ENCODE data around the gene PPP2R3C. TPM values are rescaled to one million over a fixed set of nuclear protein-coding genes. Genes with fewer than 3 reads are reported as not detected.
"Not testable (repeated sequence)": the region's sequence is repeated elsewhere in the genome, so short reads cannot be mapped to it uniquely, and the experiment has no call there.

The PPP2R3C gene
- total RNA-seq, 4 donors from 2014 or later: 15.1 to 31.0 (median 24.9) TPM

- H3K27me3 ChIP-seq: no peaks in the 10 kb centered on the region
- H3K36me3 ChIP-seq: no peaks in the 10 kb centered on the region
- no peak for DNase-seq
- peaks cover 5% of the 10 kb centered on the region in 2 donors for H3K4me1 ChIP-seq
- H3K9me3 ChIP-seq: no peaks in the 10 kb centered on the region
- no peak overlapping the region for H3K27ac ChIP-seq
- intact Hi-C loops (cut with DNase I): loop anchor here (5.0 kb wide), 1 partner anchor 80 kb away; the partner anchor contains the start of genes PPP2R3C and PRORP
- H3K4me3 ChIP-seq (replicated peaks in 1 of 3): no peak overlapping the region
- TF ChIP-seq CTCF (IDR thresholded peaks at IDR 0.05): no peak
- no peak for TF ChIP-seq POLR2A (IDR thresholded peaks at IDR 0.05)
- WGBS, 2 donors: 91 to 92% methylated on average over 3 of the region's 3 CpGs
These were observed 79.2 kb downstream of the PPP2R3C start for GRCh38 chr14:35042632-35043031.

- H3K4me1 ChIP-seq; H3K27me3 ChIP-seq; DNase-seq; H3K9me3 ChIP-seq; H3K27ac ChIP-seq; H3K4me3 ChIP-seq (replicated peaks in 1 of 3); intact Hi-C loops (cut with DNase I); H3K36me3 ChIP-seq: not testable (repeated sequence)
- WGBS, 2 donors: 88 to 96% methylated on average over 7 to 13 of the region's 17 CpGs
These were observed 83.5 kb downstream of the PPP2R3C start for GRCh38 chr14:35038312-35038711.

Other genes with a start within 250 kb of the PPP2R3C start
- 10 to 100 TPM; 16.7 to 29.8 (median 28.4) TPM for gene BAZ1A, start 246.6 kb downstream of the PPP2R3C start, total RNA-seq
- gene SRP54, start 139.0 kb downstream of the PPP2R3C start, total RNA-seq: 100 to 1,000 TPM in 1 of 4 donors, 10 to 100 TPM in 3; 58.5 to 122 (median 79.7) TPM
- 10 to 100 TPM; 36.2 to 55.6 (median 47.2) TPM for gene FAM177A1, start 75.7 kb downstream of the PPP2R3C start, total RNA-seq
- 10 to 100 TPM; 23.6 to 45.4 (median 42.3) TPM for gene PRORP, start 562 bp upstream of the PPP2R3C start, total RNA-seq
- 100 to 1,000 TPM; 107 to 157 (median 120) TPM for gene PSMA6, start 170.4 kb upstream of the PPP2R3C start, total RNA-seq